IMR-90 (cell line): Measurements from ENCODE around the gene UBLCP1. TPM values are rescaled to one million over a fixed set of nuclear protein-coding genes. Genes with fewer than 3 reads are reported as not detected.

Source experiments
- ATAC-seq: fragments of 200-7000 bp; cut with Tn5 transposase; 2 replicates; pipeline ENCODE4 v1.9.1; 2020; ENCODE audit warnings: low read depth, mild to moderate bottlenecking, moderate library complexity
- Bru-seq: library from RNA; stranded (reverse); fragments of 400-500 nt; gene quantifications from one replicate; lab custom pipeline; 2021; lab: Mats Ljungman, UMichigan
- BruChase-seq, 2 experiments: library from RNA; stranded (reverse); fragments of 400-500 nt; gene quantifications; one replicate each; lab custom pipeline; 2021; lab: Mats Ljungman, UMichigan
- BruUV-seq: library from RNA; stranded (reverse); fragments of 400-500 nt; replicated peaks from 2 replicates; lab custom pipeline; 2021; lab: Mats Ljungman, UMichigan
- CTCF ChIA-PET: fragments of 300-600 bp; formaldehyde crosslinking; extraction: SDS; loops from one replicate; lab custom pipeline; 2021; ENCODE audit warnings: antibody characterized with exemption; lab: Yijun Ruan, JAX
- POLR2A ChIA-PET: fragments of 300-600 bp; sonication (Branson Sonifier 250); formaldehyde crosslinking; loops from one replicate; lab custom pipeline; 2022; ENCODE audit warnings: antibody characterized with exemption; ENCODE audit not compliant: unreplicated experiment; lab: Charles Lee
- DNase-seq: peaks from one replicate; pipeline ENCODE4 v3.0.0; 2013
- H2AFZ ChIP-seq: replicated peaks from 2 replicates; pipeline ENCODE3; 2013; ENCODE audit warnings: low read length, mild to moderate bottlenecking; ENCODE audit not compliant: poor library complexity
- H2AK5ac ChIP-seq: 2 replicates; pipeline ENCODE4 v1.6.1; 2013; ENCODE audit warnings: low read depth, low read length, inconsistent platforms
- H2AK9ac ChIP-seq: replicated peaks from 2 replicates; pipeline ENCODE3; 2013; ENCODE audit warnings: mild to moderate bottlenecking, low read depth, low read length, moderate library complexity; ENCODE audit not compliant: poor library complexity
- H2BK120ac ChIP-seq: 2 replicates; pipeline ENCODE4 v1.6.1; 2013; ENCODE audit warnings: low read depth, low read length, inconsistent platforms
- H2BK15ac ChIP-seq: 3 replicates; pipeline ENCODE4 v1.6.1; 2013; ENCODE audit warnings: low read depth, low read length, inconsistent platforms
- H2BK20ac ChIP-seq: 2 replicates; pipeline ENCODE4 v1.6.1; 2013; ENCODE audit warnings: low read depth, mild to moderate bottlenecking, inconsistent platforms, low read length, moderate library complexity
- H2BK5ac ChIP-seq: 2 replicates; pipeline ENCODE4 v1.6.1; 2013; ENCODE audit warnings: mild to moderate bottlenecking, low read depth, low read length, inconsistent platforms; ENCODE audit not compliant: poor library complexity, severe bottlenecking
- H3K14ac ChIP-seq: replicated peaks from 2 replicates; pipeline ENCODE4 v1.6.1; 2013; ENCODE audit warnings: low read depth, low read length, inconsistent platforms
- H3K18ac ChIP-seq: 2 replicates; pipeline ENCODE4 v1.6.1; 2013; ENCODE audit warnings: low read depth, low read length, control low read depth
- H3K23ac ChIP-seq: 2 replicates; pipeline ENCODE4 v1.6.1; 2013; ENCODE audit warnings: low read depth, low read length, inconsistent platforms
- H3K27ac ChIP-seq: 2 replicates; pipeline ENCODE4 v1.5.1; 2013; ENCODE audit warnings: mild to moderate bottlenecking, control low read depth, low read length; ENCODE audit not compliant: insufficient read depth
- H3K27me3 ChIP-seq: 2 replicates; pipeline ENCODE4 v1.6.1; 2013; ENCODE audit warnings: low read length; ENCODE audit not compliant: control insufficient read depth, insufficient read depth
- H3K36me3 ChIP-seq: 2 replicates; pipeline ENCODE4 v1.6.1; 2013; ENCODE audit warnings: low read length, mixed read lengths; ENCODE audit not compliant: control insufficient read depth, insufficient read depth
- H3K4ac ChIP-seq: 2 replicates; pipeline ENCODE4 v1.6.1; 2013; ENCODE audit warnings: low read depth, low read length, inconsistent platforms
- H3K4me1 ChIP-seq: 2 replicates; pipeline ENCODE4 v1.6.1; 2013; ENCODE audit warnings: low read length, mixed read lengths; ENCODE audit not compliant: control insufficient read depth, insufficient read depth
- H3K4me2 ChIP-seq: 2 replicates; pipeline ENCODE4 v1.6.1; 2013; ENCODE audit warnings: low read depth, mild to moderate bottlenecking, control low read depth, low read length, moderate library complexity
- H3K4me3 ChIP-seq: 2 replicates; pipeline ENCODE4 v1.5.1; 2013; ENCODE audit warnings: low read depth, mild to moderate bottlenecking, control low read depth, low read length, moderate library complexity; ENCODE audit not compliant: insufficient read depth
- H3K56ac ChIP-seq: 2 replicates; pipeline ENCODE4 v1.6.1; 2013; ENCODE audit warnings: low read length, inconsistent platforms; ENCODE audit not compliant: insufficient read depth; ENCODE audit errors: extremely low read depth
- H3K79me1 ChIP-seq, 2 experiments: 2 replicates each; pipeline ENCODE4 v1.6.1; 2013; ENCODE audit warnings: low read length in 2 of 2, inconsistent platforms in 1 of 2, low read depth in 1 of 2
- H3K9ac ChIP-seq: 2 replicates; pipeline ENCODE4 v1.6.1; 2013; ENCODE audit warnings: low read depth, low read length, control low read depth
- H3K9me1 ChIP-seq: 2 replicates; pipeline ENCODE4 v1.6.1; 2013; ENCODE audit warnings: low read length, inconsistent platforms; ENCODE audit not compliant: insufficient read depth
- H3K9me3 ChIP-seq: 2 replicates; pipeline ENCODE4 v1.6.1; 2013; ENCODE audit warnings: low read length; ENCODE audit not compliant: control insufficient read depth, insufficient read depth
- H4K20me1 ChIP-seq: 2 replicates; pipeline ENCODE4 v1.6.1; 2013; ENCODE audit warnings: low read length, inconsistent platforms; ENCODE audit not compliant: insufficient read depth
- H4K5ac ChIP-seq: 2 replicates; pipeline ENCODE4 v1.6.1; 2013; ENCODE audit warnings: mild to moderate bottlenecking, low read depth, low read length, control low read depth
- H4K8ac ChIP-seq, 2 experiments: 2 replicates each; pipeline ENCODE4 v1.6.1; 2013; ENCODE audit warnings: low read depth in 2 of 2, low read length in 2 of 2, control low read depth in 1 of 2, inconsistent platforms in 1 of 2
- H4K91ac ChIP-seq: 2 replicates; pipeline ENCODE4 v1.6.1; 2013; ENCODE audit warnings: low read depth, low read length, inconsistent platforms; ENCODE audit not compliant: insufficient read depth
- CEBPB ChIP-seq: IDR thresholded peaks from 2 replicates; pipeline ENCODE4 v1.6.1; 2012; ENCODE audit warnings: low read depth, low read length, improper control_type of control experiment
- CHD1 ChIP-seq: IDR thresholded peaks from 2 replicates; pipeline ENCODE4 v1.6.1; 2012; ENCODE audit warnings: low read depth, low read length, improper control_type of control experiment
- ELK1 ChIP-seq: fragments of 150-350 bp; IDR thresholded peaks from 2 replicates; pipeline ENCODE4 v1.6.1; 2016; ENCODE audit warnings: low read depth, mild to moderate bottlenecking, low read length, moderate library complexity, borderline replicate concordance
- MXI1 ChIP-seq: IDR thresholded peaks from 2 replicates; pipeline ENCODE4 v1.6.1; 2012; ENCODE audit warnings: low read depth, mild to moderate bottlenecking, low read length, moderate library complexity, borderline replicate concordance
- POLR2A ChIP-seq: IDR thresholded peaks from 2 replicates; pipeline ENCODE4 v1.6.1; 2012; ENCODE audit warnings: mild to moderate bottlenecking, low read depth, low read length
- RAD21 ChIP-seq: IDR thresholded peaks from 2 replicates; pipeline ENCODE4 v1.6.1; 2012; ENCODE audit warnings: low read length, improper control_type of control experiment
- USF2 ChIP-seq: fragments of 150-350 bp; IDR thresholded peaks from 2 replicates; pipeline ENCODE4 v1.6.1; 2017; ENCODE audit warnings: mild to moderate bottlenecking, antibody characterized with exemption, low read length, low read depth
- WGBS, 2 experiments: methylation state at CpG; one replicate each; pipeline versions ENCODE4 v1.1.5 to v1.1.7; 2013; ENCODE audit warnings: missing lambda C conversion rate in 2 of 2; ENCODE audit not compliant: insufficient read length in 1 of 2; ENCODE audit errors: extremely low coverage in 2 of 2; 5-methylcytosine and 5-hydroxymethylcytosine counted together
- dilution Hi-C: fragments of 300-500 bp; cut with HindIII; formaldehyde crosslinking; loops from one replicate; pipeline ENCODE4 v1.14.3; 2018; ENCODE audit warnings: low sequenced_read_pairs; ENCODE audit not compliant: unreplicated experiment
- in situ Hi-C: fragments of 300-500 bp; cut with MboI; formaldehyde crosslinking; loops from 3 replicates; pipeline ENCODE4 v1.14.3; 2019; ENCODE audit warnings: low sequenced_read_pairs, inconsistent platforms, mixed read lengths
- intact Hi-C: fragments of 100-400 bp; cut with micrococcal nuclease; formaldehyde crosslinking; loops from 2 replicates; pipeline ENCODE4 v1.10.0; 2022
- long read RNA-seq: library from polyadenylated mRNA; unstranded; transcript quantifications from one replicate; pipeline ENCODE4 v2.0.0, GENCODE V29; 2021; ENCODE audit not compliant: unreplicated experiment
- polyA plus RNA-seq, 3 experiments: library from polyadenylated mRNA; depleted of rRNA; stranded (reverse); fragments of >200 nt; gene quantifications; 2 replicates each; pipeline ENCODE4 v1.2.3, GENCODE V29; 2012; ENCODE audit warnings: low replicate concordance in 1 of 3
- total RNA-seq: library from RNA; depleted of rRNA; stranded (reverse); fragments of >200 nt; gene quantifications from 2 replicates; pipeline ENCODE4 v1.2.3, GENCODE V29; 2012; rRNA removed

The UBLCP1 gene
- total RNA-seq, result 11.7 and 23.1 TPM in 2 replicates
- 13.0 and 17.5 TPM in 2 replicates for polyA plus RNA-seq (2012; rRNA removed)
- polyA plus RNA-seq (2012; cell fraction: cytosol; rRNA removed), result 1.4 and 5.3 TPM in 2 replicates
- polyA plus RNA-seq (2012; cell fraction: nucleus; rRNA removed; ENCODE audit: low replicate concordance), result 0.42 and 5.4 TPM in 2 replicates
- Bru-seq, nascent RNA, result percentile 85 among the genes with signal in this experiment
- BruChase-seq, experiment 1, labeled RNA remaining after a 6-hour chase, result percentile 79 among the genes with signal in this experiment
- percentile 79 among the genes with signal in this experiment for BruChase-seq, experiment 2, labeled RNA remaining after a 2-hour chase
- long read RNA-seq, transcript UBLCP1-201 (11 exons, 2,392 nt), result major isoform, 32 of 37 reads
- long read RNA-seq, partial matches to known transcripts, result 1 of 37 reads
- long read RNA-seq, other reads (novel, unspliced or antisense), result 4 of 37 reads

- peak within 1 kb of the TSS; percentile 100 for H3K14ac ChIP-seq
- no peaks in the 10 kb centered on the region for H3K27me3 ChIP-seq
- no TSS peak for BruUV-seq
- peak within 1 kb of the TSS; percentile 97 for H2BK15ac ChIP-seq
- in situ Hi-C loops (loop anchor here (5.0 kb wide), 1 partner anchor 106 kb away; no protein-coding TSS in a partner anchor), intact Hi-C loops (loop anchor here (1.0 to 2.0 kb wide), 2 partner anchors 54 to 106 kb away; partner anchors contain the start of gene RNF145), dilution Hi-C loops (loop anchor here (25.0 kb wide), 1 partner anchor 101 kb away; no protein-coding TSS in a partner anchor)
- peak within 1 kb of the TSS; percentile 64 for H3K4me3 ChIP-seq
- peak within 1 kb of the TSS; percentile 69; the same call in 1 of the 2 replicates for H2BK20ac ChIP-seq
- H3K4me2 ChIP-seq, result peak within 1 kb of the TSS; percentile 89
- H3K9ac ChIP-seq, result peak within 1 kb of the TSS; percentile 92
- H4K20me1 ChIP-seq, result no peaks in the 10 kb centered on the region
- H2BK120ac ChIP-seq, result peak within 1 kb of the TSS; percentile 96
- ChIA-PET CTCF (no interaction called here), POLR2A (no interaction called here)
- peak within 1 kb of the TSS; percentile 99 for H4K91ac ChIP-seq
- peak within 1 kb of the TSS; percentile 87 for H4K5ac ChIP-seq
- DNase-seq (peak; percentile 73), ATAC-seq (peak; percentile 91)
- H2AK5ac ChIP-seq, result peak within 1 kb of the TSS; percentile 93
- peak within 1 kb of the TSS; percentile 99 for H3K56ac ChIP-seq
- H3K9me1 ChIP-seq, result peaks cover 3% of the 10 kb centered on the region; the same call in 1 of the 2 replicates
- peak within 1 kb of the TSS; percentile 94 for H2AK9ac ChIP-seq
- peak within 1 kb of the TSS; percentile 95 for H2BK5ac ChIP-seq
- peak within 1 kb of the TSS; percentile 93 for H3K27ac ChIP-seq
- peak within 1 kb of the TSS; percentile 99 for H3K4ac ChIP-seq
- TF ChIP-seq USF2 (no peak), POLR2A (peak; percentile 68), MXI1 (peak; percentile 51; the same call in 1 of the 2 replicates), CHD1 (no peak), ELK1 (0 out of 2 replicates have a peak, but pooled peaks have one; percentile 67), CEBPB (peak; percentile 80), RAD21 (0 out of 2 replicates have a peak, but pooled peaks have one; percentile 3)
- no peaks in the 10 kb centered on the region; the same call in 1 of the 2 replicates for H3K36me3 ChIP-seq
- H3K18ac ChIP-seq, result peak within 1 kb of the TSS; percentile 87
- no peaks in the 10 kb centered on the region for H3K9me3 ChIP-seq
- peak within 1 kb of the TSS; percentile 100 for H2AFZ ChIP-seq
- H3K4me1 ChIP-seq, result peaks cover 3% of the 10 kb centered on the region; the same call in 1 of the 2 replicates
- peak within 1 kb of the TSS; percentile 100 for H3K23ac ChIP-seq
- peak within 1 kb of the TSS; percentile 96 to 99 for H4K8ac ChIP-seq
- no CpG with 5 or more reads among the region's 54 CpGs for WGBS, 2 experiments
- peaks cover 10 to 45% of the 10 kb centered on the region in 2 experiments for H3K79me1 ChIP-seq
These were observed at the start of gene UBLCP1 for GRCh38 chr5:159262859-159263568. Gene UBLCP1 (plus strand): TSS chr5:159263290. CDS start chr5:159268916, 5,626 bp downstream.
